A549 (cell line): Measurements from ENCODE around the gene LIMCH1. TPM values are rescaled to one million over a fixed set of nuclear protein-coding genes. Genes with fewer than 3 reads are reported as not detected.

Experiments used
- ATAC-seq, 2 experiments: fragments of 200-7000 bp in 1 of 2; fragments of >200 bp in 1 of 2; cut with Nextera tagmentation in 1 of 2; cut with Tn5 transposase in 1 of 2; 3 replicates each; pipeline versions ENCODE4 v1.8.0 to v1.9.1; 2018 to 2020; ENCODE audit warnings: mild to moderate bottlenecking in 1 of 2, moderate library complexity in 1 of 2
- CTCF ChIA-PET: fragments of 300-600 bp; sonication (Branson Sonifier 250); formaldehyde crosslinking; extraction: SDS; loops from one replicate; lab custom pipeline; 2021; ENCODE audit warnings: antibody characterized with exemption, inconsistent platforms; lab: Yijun Ruan, JAX
- POLR2A ChIA-PET: fragments of 350-600 bp; formaldehyde crosslinking; extraction: SDS; loops from one replicate; lab custom pipeline; 2021; ENCODE audit warnings: antibody characterized with exemption, inconsistent platforms; lab: Yijun Ruan, JAX
- DNase-seq, 2 experiments: peaks; one replicate each; pipeline versions ENCODE4 v3.0.0 to v3.0.0-alpha.2; 2011 to 2016; ENCODE audit warnings: low read depth in 1 of 2, low spot score in 1 of 2
- FAIRE-seq: peaks from 2 replicates; lab custom pipeline; 2011; peaks lifted over from hg19 to GRCh38; lab: Jason Lieb, UNC
- H3K27ac ChIP-seq, 2 experiments: fragments of >200 bp; sonication (Bioruptor Twin); formaldehyde crosslinking; 3 replicates each; pipeline ENCODE4 v1.5.1; 2016 to 2017
- H3K4me1 ChIP-seq: fragments of >200 bp; sonication (Bioruptor Twin); formaldehyde crosslinking; 3 replicates; pipeline ENCODE4 v1.6.1; 2016
- H3K4me2 ChIP-seq: fragments of >200 bp; sonication (Bioruptor Twin); formaldehyde crosslinking; 3 replicates; pipeline ENCODE4 v1.6.1; 2016
- H3K4me3 ChIP-seq: fragments of >200 bp; sonication (Bioruptor Twin); formaldehyde crosslinking; 3 replicates; pipeline ENCODE4 v1.5.1; 2016
- H3K9me3 ChIP-seq: fragments of >200 bp; sonication (Bioruptor Twin); formaldehyde crosslinking; 3 replicates; pipeline ENCODE4 v1.6.1; 2016
- BHLHE40 ChIP-seq: IDR thresholded peaks from 2 replicates; pipeline ENCODE4 v1.6.1; 2012; ENCODE audit warnings: low read depth, low read length, inconsistent platforms
- CBX2 ChIP-seq: fragments of 200-600 bp; sonication (generic); IDR thresholded peaks from 2 replicates; pipeline ENCODE4 v1.6.1; 2016; ENCODE audit warnings: low read depth, mild to moderate bottlenecking, borderline replicate concordance
- CHD4 ChIP-seq: fragments of 200-600 bp; sonication (generic); IDR thresholded peaks from 2 replicates; pipeline ENCODE4 v1.6.1; 2016; ENCODE audit warnings: antibody characterized with exemption, mild to moderate bottlenecking, borderline replicate concordance
- EHMT2 ChIP-seq: fragments of 200-600 bp; sonication (generic); IDR thresholded peaks from 2 replicates; pipeline ENCODE4 v1.6.1; 2016; ENCODE audit warnings: antibody characterized with exemption, low read depth, mild to moderate bottlenecking, moderate library complexity
- EP300 ChIP-seq, 2 experiments: fragments of >200 bp; sonication (Bioruptor Twin); formaldehyde crosslinking; IDR thresholded peaks; 2 replicates in 1 of 2; 3 replicates in 1 of 2; pipeline ENCODE4 v1.6.1; 2016 to 2017
- FOXS1 ChIP-seq: fragments of 250-450 bp; sonication (Bioruptor Pico); IDR thresholded peaks from 2 replicates; pipeline ENCODE4 v1.5.0; 2020; ENCODE audit warnings: mild to moderate bottlenecking, moderate library complexity
- HDAC2 ChIP-seq: fragments of 200-600 bp; sonication (generic); IDR thresholded peaks from 2 replicates; pipeline ENCODE4 v1.6.1; 2016
- HOXA7 ChIP-seq: fragments of 250-450 bp; sonication (Bioruptor Pico); IDR thresholded peaks from 2 replicates; pipeline ENCODE4 v1.5.0; 2020; ENCODE audit warnings: mild to moderate bottlenecking, moderate library complexity
- HOXB5 ChIP-seq: fragments of 250-450 bp; sonication (Bioruptor Pico); IDR thresholded peaks from 2 replicates; pipeline ENCODE4 v1.5.0; 2020; ENCODE audit warnings: mild to moderate bottlenecking, moderate library complexity
- KDM1A ChIP-seq: fragments of 200-600 bp; sonication (generic); IDR thresholded peaks from 2 replicates; pipeline ENCODE4 v1.6.1; 2016; ENCODE audit warnings: low read depth, mild to moderate bottlenecking
- POLR2AphosphoS2 ChIP-seq: conservative IDR thresholded peaks from 2 replicates; pipeline ENCODE4 v1.6.1; 2012; ENCODE audit warnings: low read length, improper control_type of control experiment, inconsistent platforms
- RAD21 ChIP-seq, 2 experiments: fragments of >200 bp in 1 of 2; sonication (Bioruptor Twin) in 1 of 2; formaldehyde crosslinking in 1 of 2; IDR thresholded peaks in 1 of 2; conservative IDR thresholded peaks in 1 of 2; 2 replicates in 1 of 2; 3 replicates in 1 of 2; pipeline ENCODE4 v1.6.1; 2012 to 2018; ENCODE audit warnings: inconsistent platforms in 1 of 2
- RFX5 ChIP-seq: fragments of 450-650 bp; IDR thresholded peaks from 2 replicates; pipeline ENCODE4 v1.7.1; 2014; ENCODE audit warnings: antibody characterized with exemption, mild to moderate bottlenecking, moderate library complexity
- RNF2 ChIP-seq: fragments of 200-600 bp; sonication (generic); IDR thresholded peaks from 2 replicates; pipeline ENCODE4 v1.6.1; 2016; ENCODE audit warnings: low read depth, mild to moderate bottlenecking, antibody characterized with exemption, moderate library complexity, borderline replicate concordance
- SMC3 ChIP-seq: fragments of >200 bp; sonication (Bioruptor Twin); formaldehyde crosslinking; IDR thresholded peaks from 3 replicates; pipeline ENCODE4 v1.6.1; 2018; ENCODE audit warnings: inconsistent platforms
- TFCP2L1 ChIP-seq: fragments of 250-450 bp; sonication (Bioruptor Pico); IDR thresholded peaks from 2 replicates; pipeline ENCODE4 v1.5.0; 2021; ENCODE audit warnings: mild to moderate bottlenecking
- ZNF302 ChIP-seq: fragments of 250-450 bp; sonication (Bioruptor Pico); IDR thresholded peaks from 2 replicates; pipeline ENCODE4 v1.9.0; 2021; ENCODE audit warnings: inconsistent platforms, mild to moderate bottlenecking, moderate library complexity
- WGBS: methylation state at CpG from one replicate; pipeline ENCODE4 v1.1.6; 2017; ENCODE audit errors: missing lambda C conversion rate; 5-methylcytosine and 5-hydroxymethylcytosine counted together
- polyA plus RNA-seq, 4 experiments: library from polyadenylated mRNA; depleted of rRNA in 3 of 4; stranded (reverse); fragments of >200 nt; fragmentation: RNase III in 1 of 4; extraction: RNeasy Plus Mini Kit Qiagen cat#74134 plus additional on column Dnase treatment in 1 of 4; gene quantifications; 2 replicates in 3 of 4; 3 replicates in 1 of 4; pipeline ENCODE4 v1.2.3, GENCODE V29; 2011 to 2017
- TF ChIP-seq, protein P1 (sequence below): IDR thresholded peaks from 2 replicates; pipeline ENCODE4 v1.6.1; 2012
- TF ChIP-seq, protein P2 (sequence below): IDR thresholded peaks from 2 replicates; pipeline ENCODE4 v1.6.1; 2012
- TF ChIP-seq, protein P3 (sequence below): fragments of 150-350 bp; IDR thresholded peaks from 2 replicates; pipeline ENCODE4 v1.6.1; 2014; ENCODE audit warnings: low read depth, mild to moderate bottlenecking, low read length
- TF ChIP-seq, protein P4 (sequence below): fragments of >200 bp; sonication (Bioruptor Twin); formaldehyde crosslinking; IDR thresholded peaks from 2 replicates; pipeline ENCODE4 v1.6.1; 2016
- TF ChIP-seq, protein P5 (sequence below): IDR thresholded peaks from 2 replicates; pipeline ENCODE4 v1.6.1; 2012; ENCODE audit warnings: low read depth, borderline replicate concordance

The LIMCH1 gene
- polyA plus RNA-seq, 2 of the 4 experiments (the other 2 are of a cell fraction) = 52.9 to 88.9 TPM

DNA sequence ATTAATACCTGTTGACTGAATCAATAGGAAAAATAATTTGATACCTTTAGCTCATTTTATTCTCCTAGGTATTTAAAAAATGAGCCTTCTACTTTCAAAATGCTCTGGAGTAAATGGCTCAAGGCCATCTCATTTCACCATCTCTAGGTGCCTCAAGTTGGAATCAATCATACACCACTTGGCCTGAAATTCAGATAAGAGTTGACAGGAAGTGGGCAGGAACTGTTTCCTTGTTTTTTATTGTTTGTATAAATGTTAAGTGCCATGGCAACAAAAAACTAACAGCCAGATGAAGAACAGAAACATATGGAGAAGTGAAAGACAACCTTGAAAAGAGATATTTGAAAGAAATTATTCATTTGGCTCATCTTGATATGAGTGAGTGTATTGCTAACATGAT lies 12.4 kb downstream of the LIMCH1 start:
- H3K4me3 ChIP-seq = no peak overlapping the region
- ChIA-PET POLR2A (no interaction called here), CTCF (no interaction called here)
- no peak for FAIRE-seq
- no peaks in the 10 kb centered on the region for H3K9me3 ChIP-seq
- no peak for TF ChIP-seq BHLHE40
- no peak for TF ChIP-seq CHD4
- TF ChIP-seq EHMT2 = no peak
- TF ChIP-seq, protein P1, sequence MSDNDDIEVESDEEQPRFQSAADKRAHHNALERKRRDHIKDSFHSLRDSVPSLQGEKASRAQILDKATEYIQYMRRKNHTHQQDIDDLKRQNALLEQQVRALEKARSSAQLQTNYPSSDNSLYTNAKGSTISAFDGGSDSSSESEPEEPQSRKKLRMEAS = no peak
- TF ChIP-seq HOXA7 (CRISPR knock-in tag) = no peak
- TF ChIP-seq RFX5 = no peak
- TF ChIP-seq RAD21 (conservative IDR thresholded peaks at IDR 0.05 in 1 of 2, IDR thresholded peaks at IDR 0.05 in 1 of 2) = no peak
- no peak for TF ChIP-seq POLR2AphosphoS2
- no peak for TF ChIP-seq EP300 (IDR thresholded peaks at IDR 0.05)
- no peak for TF ChIP-seq HOXB5 (CRISPR knock-in tag)
- TF ChIP-seq SMC3 = no peak
- TF ChIP-seq TFCP2L1 (CRISPR knock-in tag) = no peak
- no peak for TF ChIP-seq FOXS1
- TF ChIP-seq, protein P2, sequence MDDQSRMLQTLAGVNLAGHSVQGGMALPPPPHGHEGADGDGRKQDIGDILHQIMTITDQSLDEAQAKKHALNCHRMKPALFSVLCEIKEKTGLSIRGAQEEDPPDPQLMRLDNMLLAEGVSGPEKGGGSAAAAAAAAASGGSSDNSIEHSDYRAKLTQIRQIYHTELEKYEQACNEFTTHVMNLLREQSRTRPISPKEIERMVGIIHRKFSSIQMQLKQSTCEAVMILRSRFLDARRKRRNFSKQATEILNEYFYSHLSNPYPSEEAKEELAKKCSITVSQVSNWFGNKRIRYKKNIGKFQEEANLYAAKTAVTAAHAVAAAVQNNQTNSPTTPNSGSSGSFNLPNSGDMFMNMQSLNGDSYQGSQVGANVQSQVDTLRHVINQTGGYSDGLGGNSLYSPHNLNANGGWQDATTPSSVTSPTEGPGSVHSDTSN = no peak
- TF ChIP-seq KDM1A = no peak
- TF ChIP-seq, protein P3, sequence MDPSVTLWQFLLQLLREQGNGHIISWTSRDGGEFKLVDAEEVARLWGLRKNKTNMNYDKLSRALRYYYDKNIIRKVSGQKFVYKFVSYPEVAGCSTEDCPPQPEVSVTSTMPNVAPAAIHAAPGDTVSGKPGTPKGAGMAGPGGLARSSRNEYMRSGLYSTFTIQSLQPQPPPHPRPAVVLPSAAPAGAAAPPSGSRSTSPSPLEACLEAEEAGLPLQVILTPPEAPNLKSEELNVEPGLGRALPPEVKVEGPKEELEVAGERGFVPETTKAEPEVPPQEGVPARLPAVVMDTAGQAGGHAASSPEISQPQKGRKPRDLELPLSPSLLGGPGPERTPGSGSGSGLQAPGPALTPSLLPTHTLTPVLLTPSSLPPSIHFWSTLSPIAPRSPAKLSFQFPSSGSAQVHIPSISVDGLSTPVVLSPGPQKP = no peak
- H3K4me1 ChIP-seq = peaks cover 12% of the 10 kb centered on the region; the same call in 1 of the 3 replicates
- ATAC-seq = no peak
- H3K4me2 ChIP-seq = no peak overlapping the region
- H3K27ac ChIP-seq = no peak overlapping the region
- DNase-seq = no peak

DNA sequence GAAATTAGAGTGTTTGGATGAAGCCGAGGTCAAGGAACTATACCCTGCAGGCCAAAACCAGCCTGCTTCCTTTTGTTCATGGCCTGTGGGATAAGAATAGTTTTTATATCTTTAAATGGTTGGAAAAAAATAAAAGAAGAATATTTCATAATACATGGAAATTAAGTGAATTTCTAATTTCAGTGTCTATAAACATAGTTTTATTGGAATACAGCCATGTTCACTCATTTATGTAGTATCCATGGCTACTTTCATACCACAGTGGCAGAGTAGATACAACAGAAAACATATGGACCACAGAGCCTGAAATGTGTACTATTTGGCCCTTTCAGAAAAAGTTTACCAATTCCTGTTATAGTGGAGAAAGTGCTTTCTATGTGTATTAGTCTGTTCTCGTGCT lies 13.6 kb downstream of the LIMCH1 start:
- no peak overlapping the region for H3K27ac ChIP-seq
- no peak for ATAC-seq
- H3K4me1 ChIP-seq = peaks cover 12% of the 10 kb centered on the region; the same call in 1 of the 3 replicates
- TF ChIP-seq, protein P4, sequence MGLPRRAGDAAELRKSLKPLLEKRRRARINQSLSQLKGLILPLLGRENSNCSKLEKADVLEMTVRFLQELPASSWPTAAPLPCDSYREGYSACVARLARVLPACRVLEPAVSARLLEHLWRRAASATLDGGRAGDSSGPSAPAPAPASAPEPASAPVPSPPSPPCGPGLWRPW = no peak
- no peak for TF ChIP-seq ZNF302
- no peak for TF ChIP-seq SMC3
- no peak for TF ChIP-seq CBX2
- TF ChIP-seq, protein P5, sequence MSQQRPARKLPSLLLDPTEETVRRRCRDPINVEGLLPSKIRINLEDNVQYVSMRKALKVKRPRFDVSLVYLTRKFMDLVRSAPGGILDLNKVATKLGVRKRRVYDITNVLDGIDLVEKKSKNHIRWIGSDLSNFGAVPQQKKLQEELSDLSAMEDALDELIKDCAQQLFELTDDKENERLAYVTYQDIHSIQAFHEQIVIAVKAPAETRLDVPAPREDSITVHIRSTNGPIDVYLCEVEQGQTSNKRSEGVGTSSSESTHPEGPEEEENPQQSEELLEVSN = no peak
- no peak for TF ChIP-seq EHMT2
- TF ChIP-seq, all 56 proteins: peak for 0
- ChIA-PET CTCF (interaction anchor here (1.0 kb wide), 1 partner anchor 21 kb away, joined by 3 read pairs; no protein-coding TSS in a partner anchor), POLR2A (no interaction called here)
- no peak for FAIRE-seq
- no peak overlapping the region for H3K4me3 ChIP-seq
- H3K9me3 ChIP-seq = no peaks in the 10 kb centered on the region
- WGBS = 80% methylated on average over 2 of the region's 2 CpGs
- DNase-seq = no peak
- H3K4me2 ChIP-seq = no peak overlapping the region

DNA sequence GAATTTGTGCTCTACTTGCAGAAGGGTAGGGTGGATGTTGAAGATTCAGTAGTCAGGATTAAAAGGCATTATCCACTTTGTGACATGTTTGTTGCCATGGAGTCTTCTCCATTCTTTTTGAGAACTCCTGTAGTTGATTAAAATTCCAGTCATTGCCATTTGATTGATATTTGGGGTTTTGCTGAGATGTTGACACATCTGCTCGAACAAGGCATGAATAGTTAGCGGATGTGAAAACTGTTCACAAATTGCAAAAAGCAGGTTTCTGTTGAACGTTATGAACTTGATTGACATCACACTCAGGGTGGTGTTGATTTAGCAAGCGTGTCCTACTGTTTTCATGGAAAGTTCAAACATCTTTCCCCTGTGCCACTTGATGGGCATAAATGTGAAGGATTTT lies 16.9 kb downstream of the LIMCH1 start:
- WGBS = 85% methylated on average over 4 of the region's 4 CpGs
- no peaks in the 10 kb centered on the region for H3K9me3 ChIP-seq
- POLR2A ChIA-PET = no interaction called here

More for the DNA sequence above, 16.9 kb downstream of the LIMCH1 start:
- TF ChIP-seq SMC3 = no peak
- TF ChIP-seq RNF2 = no peak
- no peak for TF ChIP-seq HDAC2
- no peak for ATAC-seq
- no peak for FAIRE-seq
- CTCF ChIA-PET = no interaction called here
- Histone ChIP-seq H3K4me2 (no peak overlapping the region), H3K27ac (no peak overlapping the region), H3K4me1 (peaks cover 2% of the 10 kb centered on the region; the same call in 1 of the 3 replicates), H3K4me3 (no peak overlapping the region)
- no peak for DNase-seq
